HFFc6 (cell line): Measurements from ENCODE around the gene BRF1. TPM values are rescaled to one million over a fixed set of nuclear protein-coding genes. Genes with fewer than 3 reads are reported as not detected.

Experiments
- DNase-seq: peaks from one replicate; pipeline ENCODE4 v3.0.0-alpha.2; 2018
- H3K27ac Mint-ChIP-seq: 2 replicates; pipeline ENCODE4 v1.8.0; 2020; ENCODE audit warnings: mild to moderate bottlenecking, mixed read lengths
- H3K27me3 Mint-ChIP-seq: 2 replicates; pipeline ENCODE4 v1.8.0; 2021; ENCODE audit warnings: mild to moderate bottlenecking, moderate library complexity, mixed read lengths; ENCODE audit not compliant: insufficient read depth
- H3K36me3 Mint-ChIP-seq: 2 replicates; pipeline ENCODE4 v1.8.0; 2021; ENCODE audit warnings: low read depth, mixed read lengths
- H3K4me1 Mint-ChIP-seq: 2 replicates; pipeline ENCODE4 v1.8.0; 2020; ENCODE audit warnings: low read depth, mixed read lengths
- H3K4me3 Mint-ChIP-seq: 2 replicates; pipeline ENCODE4 v1.8.0; 2020; ENCODE audit warnings: mild to moderate bottlenecking, moderate library complexity, mixed read lengths
- H3K9me3 Mint-ChIP-seq: 2 replicates; pipeline ENCODE4 v1.8.0; 2020; ENCODE audit warnings: mild to moderate bottlenecking, mixed read lengths
- total RNA-seq, 6 experiments: library from RNA; stranded (reverse); fragmentation: NEBNext Ultra II Directional; extraction: Animal tissue kit (Norgen Biotek cat#: 25700); gene quantifications; 2 replicates in 1 of 6; 3 replicates in 5 of 6; pipeline ENCODE4 v1.2.3, GENCODE V29; 2021
- TF ChIP-seq, protein P1 (sequence below): fragments of 200-600 bp; sonication (generic); IDR thresholded peaks from 2 replicates; pipeline ENCODE4 v1.5.0; 2021; ENCODE audit warnings: antibody characterized with exemption, mild to moderate bottlenecking

BRF1 gene
- total RNA-seq, 6 experiments from 2014 or later: 20.1 to 25.8 (median 21.8) TPM

DNA sequence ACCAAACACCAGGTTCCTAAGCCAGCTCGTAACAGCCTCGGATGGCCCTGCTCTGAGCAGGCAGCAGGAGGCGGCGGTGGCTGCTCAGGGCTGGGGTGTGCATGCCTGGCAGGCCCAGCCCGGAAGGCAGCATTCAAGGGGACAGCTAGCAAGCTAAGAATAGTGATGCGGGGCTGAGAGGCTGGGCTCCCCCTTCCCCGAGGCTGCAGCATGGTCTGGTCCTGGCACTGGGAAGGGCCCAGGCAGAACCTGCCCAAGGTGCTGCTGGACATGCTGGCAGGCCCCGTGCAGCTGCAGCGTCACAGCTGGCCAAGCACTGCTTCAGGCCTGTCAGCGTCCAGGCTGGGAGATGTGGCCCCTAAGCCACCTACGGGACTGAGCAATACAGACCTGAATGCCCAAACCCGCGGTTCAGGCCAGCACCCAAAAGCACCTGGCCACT, 93.3 kb downstream of the BRF1 start:
- no peaks in the 10 kb centered on the region for H3K36me3 Mint-ChIP-seq
- no peak overlapping the region for H3K27ac Mint-ChIP-seq
- H3K4me3 Mint-ChIP-seq: no peak overlapping the region
- H3K27me3 Mint-ChIP-seq: peaks cover 5% of the 10 kb centered on the region; the same call in 1 of the 2 replicates
- no peaks in the 10 kb centered on the region for H3K9me3 Mint-ChIP-seq
- no peak for DNase-seq
- H3K4me1 Mint-ChIP-seq: no peaks in the 10 kb centered on the region; the same call in 1 of the 2 replicates
- TF ChIP-seq, protein P1, sequence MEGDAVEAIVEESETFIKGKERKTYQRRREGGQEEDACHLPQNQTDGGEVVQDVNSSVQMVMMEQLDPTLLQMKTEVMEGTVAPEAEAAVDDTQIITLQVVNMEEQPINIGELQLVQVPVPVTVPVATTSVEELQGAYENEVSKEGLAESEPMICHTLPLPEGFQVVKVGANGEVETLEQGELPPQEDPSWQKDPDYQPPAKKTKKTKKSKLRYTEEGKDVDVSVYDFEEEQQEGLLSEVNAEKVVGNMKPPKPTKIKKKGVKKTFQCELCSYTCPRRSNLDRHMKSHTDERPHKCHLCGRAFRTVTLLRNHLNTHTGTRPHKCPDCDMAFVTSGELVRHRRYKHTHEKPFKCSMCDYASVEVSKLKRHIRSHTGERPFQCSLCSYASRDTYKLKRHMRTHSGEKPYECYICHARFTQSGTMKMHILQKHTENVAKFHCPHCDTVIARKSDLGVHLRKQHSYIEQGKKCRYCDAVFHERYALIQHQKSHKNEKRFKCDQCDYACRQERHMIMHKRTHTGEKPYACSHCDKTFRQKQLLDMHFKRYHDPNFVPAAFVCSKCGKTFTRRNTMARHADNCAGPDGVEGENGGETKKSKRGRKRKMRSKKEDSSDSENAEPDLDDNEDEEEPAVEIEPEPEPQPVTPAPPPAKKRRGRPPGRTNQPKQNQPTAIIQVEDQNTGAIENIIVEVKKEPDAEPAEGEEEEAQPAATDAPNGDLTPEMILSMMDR: no peak

DNA sequence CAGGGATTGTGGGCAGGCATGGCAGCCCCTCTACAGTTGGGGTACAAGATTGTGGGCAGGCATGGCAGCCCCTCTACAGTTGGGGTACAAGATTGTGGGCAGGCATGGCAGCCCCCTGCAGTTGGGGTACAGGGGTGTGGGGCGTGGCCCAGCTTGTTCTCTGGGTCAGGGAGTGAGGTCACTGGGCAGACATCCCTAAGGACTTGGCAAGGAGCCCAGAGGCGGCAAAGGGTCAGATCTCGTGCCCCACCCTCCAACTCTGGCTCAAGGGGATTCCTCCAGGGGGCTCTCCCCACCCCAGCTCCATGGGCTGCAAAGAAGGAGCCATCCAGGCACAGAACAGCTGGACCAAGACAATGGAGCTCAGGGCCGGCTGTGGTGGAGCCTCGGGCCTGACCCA, 93.9 kb downstream of the BRF1 start:
- no peaks in the 10 kb centered on the region for H3K36me3 Mint-ChIP-seq
- no peaks in the 10 kb centered on the region; the same call in 1 of the 2 replicates for H3K4me1 Mint-ChIP-seq
- TF ChIP-seq, protein P1: no peak
- no peak overlapping the region for H3K4me3 Mint-ChIP-seq
- no peak overlapping the region for H3K27ac Mint-ChIP-seq
- peaks cover 5% of the 10 kb centered on the region for H3K27me3 Mint-ChIP-seq
- DNase-seq: no peak
- H3K9me3 Mint-ChIP-seq: no peaks in the 10 kb centered on the region

DNA sequence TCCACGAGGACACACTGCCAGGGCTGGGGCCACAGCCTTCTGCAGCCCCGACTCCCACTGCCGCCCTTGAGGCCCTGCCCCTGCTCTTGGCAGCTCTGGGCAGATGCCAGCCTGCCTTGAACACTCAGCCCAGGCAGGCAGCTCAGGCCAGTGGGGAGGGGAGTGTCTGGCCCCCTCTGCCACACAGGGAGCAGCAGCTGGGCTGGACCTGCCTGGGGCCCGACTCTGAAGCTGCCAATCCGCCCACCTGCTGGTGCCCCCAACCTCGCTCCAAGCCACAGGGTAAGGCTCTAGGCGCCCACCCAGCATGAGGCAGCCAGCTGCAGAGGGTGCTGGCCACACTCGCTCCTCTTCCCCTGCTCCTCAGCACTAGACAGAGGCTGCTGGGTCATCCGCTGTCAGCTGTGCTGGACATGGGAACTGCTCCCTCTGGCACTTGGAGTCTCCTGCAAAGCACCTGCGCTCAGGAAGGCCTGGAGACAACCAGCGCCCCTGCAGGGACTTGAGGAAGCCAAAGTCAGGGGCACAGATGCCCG, 95.1 kb downstream of the BRF1 start:
- Mint-ChIP-seq H3K27me3 (peaks cover 7% of the 10 kb centered on the region), H3K4me3 (no peak overlapping the region), H3K4me1 (no peaks in the 10 kb centered on the region; the same call in 1 of the 2 replicates), H3K9me3 (no peaks in the 10 kb centered on the region), H3K27ac (no peak overlapping the region), H3K36me3 (no peaks in the 10 kb centered on the region)
- DNase-seq: no peak
- TF ChIP-seq, protein P1: no peak

DNA sequence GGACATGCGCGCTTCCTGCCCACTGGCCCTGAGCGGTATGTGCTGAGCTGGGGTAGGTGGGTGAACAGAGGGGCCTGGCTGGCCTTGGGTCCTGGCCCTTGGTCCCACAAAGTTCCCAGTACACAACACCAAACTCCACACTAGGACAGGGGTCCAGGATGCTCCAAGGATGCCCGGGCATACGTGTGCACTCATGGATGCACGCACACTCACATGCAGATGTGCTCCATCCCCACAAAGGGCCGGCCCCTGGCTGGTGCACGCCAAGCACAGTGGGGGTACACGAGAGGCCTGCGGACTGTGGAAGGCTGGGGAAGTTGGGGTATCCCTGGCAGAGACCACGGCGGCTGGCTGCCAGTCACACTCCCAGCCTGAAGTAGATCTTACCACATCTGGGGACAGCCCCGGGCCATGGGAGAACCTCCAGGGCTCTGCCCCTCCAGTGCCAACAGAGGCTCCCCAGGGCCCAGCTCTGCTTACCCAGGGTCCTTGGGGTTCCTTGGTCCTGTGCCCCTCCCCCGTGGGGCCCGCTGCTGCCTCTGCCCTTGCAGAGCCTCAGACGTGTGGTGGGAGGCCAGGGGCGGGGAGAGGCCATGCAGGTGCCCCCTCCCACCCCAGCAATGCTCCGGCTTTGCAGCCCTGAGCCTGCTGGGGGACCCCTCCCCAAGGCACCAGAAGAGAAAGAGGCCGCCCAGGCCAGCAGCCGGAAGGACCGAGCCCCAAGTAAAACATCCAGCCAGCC, 95.7 kb downstream of the BRF1 start:
- no peaks in the 10 kb centered on the region for H3K9me3 Mint-ChIP-seq
- no peaks in the 10 kb centered on the region for H3K36me3 Mint-ChIP-seq
- DNase-seq: no peak
- H3K27ac Mint-ChIP-seq: no peak overlapping the region
- peaks cover 7% of the 10 kb centered on the region for H3K27me3 Mint-ChIP-seq
- no peak overlapping the region for H3K4me3 Mint-ChIP-seq
- TF ChIP-seq, protein P1: no peak
- H3K4me1 Mint-ChIP-seq: no peaks in the 10 kb centered on the region; the same call in 1 of the 2 replicates

DNA sequence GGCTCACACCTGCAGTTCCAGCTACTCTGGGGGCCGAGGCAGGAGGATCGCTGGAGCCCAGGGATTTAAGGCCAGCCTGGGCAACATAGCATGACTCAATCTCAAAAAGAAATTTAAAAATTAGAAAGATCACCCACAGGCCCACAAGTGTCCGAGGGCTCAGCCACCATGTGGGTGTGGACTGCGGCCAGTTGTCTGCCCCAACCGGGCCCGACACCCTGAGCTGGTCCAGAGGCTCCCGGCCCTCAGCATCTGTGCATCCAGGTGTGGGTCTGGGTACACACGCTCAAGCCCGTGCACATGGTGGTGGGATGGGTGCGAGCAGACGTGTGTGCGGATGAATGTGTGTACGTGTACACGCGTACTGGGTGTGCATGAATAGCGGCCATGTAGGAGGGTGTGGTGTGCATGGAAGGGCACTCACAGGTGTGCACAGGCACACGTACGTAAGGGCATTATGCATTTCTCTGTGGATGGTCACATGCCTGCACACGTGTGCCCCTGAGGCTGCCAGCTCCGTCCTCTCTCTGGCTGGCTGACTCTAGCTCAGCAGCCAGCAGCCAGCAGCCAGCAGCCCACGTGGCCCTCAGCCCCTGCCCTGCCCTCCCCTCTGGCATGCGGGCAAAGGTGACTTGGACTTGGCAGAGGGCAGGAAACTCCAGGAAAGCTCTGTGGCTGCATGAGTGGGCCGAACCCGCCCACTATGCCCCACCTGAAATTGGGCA, 96.4 kb downstream of the BRF1 start:
- DNase-seq: no peak
- Mint-ChIP-seq H3K4me1 (peaks cover 3% of the 10 kb centered on the region), H3K9me3 (no peaks in the 10 kb centered on the region), H3K27me3 (peaks cover 7% of the 10 kb centered on the region), H3K27ac (no peak overlapping the region), H3K36me3 (no peaks in the 10 kb centered on the region), H3K4me3 (no peak overlapping the region)
- TF ChIP-seq, protein P1: no peak
